GM12878 (cell line): ENCODE measurements around the gene ZPBP. TPM values are rescaled to one million over a fixed set of nuclear protein-coding genes. Genes with fewer than 3 reads are reported as not detected.
A peak's percentile ranks its signal among the peaks of the same experiment; 100 is the strongest.

Source experiments
- ATAC-seq: fragments of 200-7000 bp; cut with Tn5 transposase; 3 replicates; pipeline ENCODE4 v1.9.1; 2020; ENCODE audit warnings: mild to moderate bottlenecking, moderate library complexity
- BruUV-seq: library from RNA; stranded (reverse); fragments of 400-500 nt; replicated peaks from 2 replicates; lab custom pipeline; 2021; lab: Mats Ljungman, UMichigan
- CTCF ChIA-PET: fragments of 300-600 bp; sonication (Branson Sonifier 250); formaldehyde crosslinking; extraction: SDS; loops from one replicate; lab custom pipeline; 2021; ENCODE audit warnings: inconsistent platforms; lab: Yijun Ruan, JAX
- POLR2A ChIA-PET: fragments of 350-600 bp; formaldehyde crosslinking; extraction: SDS; loops from one replicate; lab custom pipeline; 2021; ENCODE audit warnings: inconsistent platforms; lab: Charles Lee
- RAD21 ChIA-PET: fragments of 300-600 bp; sonication (Branson Sonifier 250); formaldehyde crosslinking; loops from one replicate; lab custom pipeline; 2023; ENCODE audit warnings: antibody characterized with exemption; ENCODE audit not compliant: unreplicated experiment; lab: Charles Lee
- SMC1A ChIA-PET: fragments of 300-600 bp; sonication (Branson Sonifier 250); formaldehyde crosslinking; loops from one replicate; lab custom pipeline; 2023; ENCODE audit not compliant: unreplicated experiment, uncharacterized antibody; lab: Charles Lee
- DNase-seq: peaks from one replicate; pipeline ENCODE4 v3.0.0-alpha.2; 2011; ENCODE audit warnings: low read depth, low spot score
- FAIRE-seq: peaks from 3 replicates; lab custom pipeline; 2011; peaks lifted over from hg19 to GRCh38; lab: Jason Lieb, UNC
- H2AFZ ChIP-seq: 2 replicates; pipeline ENCODE4 v1.6.0; 2011; ENCODE audit warnings: low read depth, low read length, control low read depth; ENCODE audit not compliant: control insufficient read depth
- H3K27ac ChIP-seq: 2 replicates; pipeline ENCODE4 v1.5.1; 2011; ENCODE audit warnings: control low read depth; ENCODE audit not compliant: control insufficient read depth, insufficient read depth
- H3K27me3 ChIP-seq, 2 experiments: replicated peaks in 1 of 2; 2 replicates each; pipeline versions ENCODE4 v1.6.0 to v1.6.1; 2011; ENCODE audit warnings: low read length in 1 of 2; ENCODE audit not compliant: control insufficient read depth in 2 of 2, insufficient read depth in 2 of 2
- H3K36me3 ChIP-seq, 2 experiments: 2 replicates each; pipeline ENCODE4 v1.5.1; 2011; ENCODE audit warnings: low read length in 1 of 2; ENCODE audit not compliant: control insufficient read depth in 2 of 2, insufficient read depth in 2 of 2
- H3K4me1 ChIP-seq: 2 replicates; pipeline ENCODE4 v1.6.1; 2011; ENCODE audit warnings: mild to moderate bottlenecking, low read length, moderate library complexity, mixed read lengths; ENCODE audit not compliant: control insufficient read depth, insufficient read depth
- H3K4me2 ChIP-seq: 2 replicates; pipeline ENCODE4 v1.6.0; 2011; ENCODE audit warnings: control low read depth; ENCODE audit not compliant: control insufficient read depth, insufficient read depth
- H3K4me3 ChIP-seq: fragments of 200-600 bp; sonication (generic); 2 replicates; pipeline ENCODE4 v1.5.1; 2016
- H3K79me2 ChIP-seq: 2 replicates; pipeline ENCODE4 v1.6.0; 2011; ENCODE audit warnings: low read length; ENCODE audit not compliant: control insufficient read depth, insufficient read depth
- H3K9ac ChIP-seq: 2 replicates; pipeline ENCODE4 v1.8.0; 2011; ENCODE audit warnings: low read length, control low read depth, mixed read lengths; ENCODE audit not compliant: control insufficient read depth, insufficient read depth
- H3K9me3 ChIP-seq: replicated peaks from 3 replicates; pipeline ENCODE4 v1.5.1; 2011; ENCODE audit warnings: mild to moderate bottlenecking, low read length; ENCODE audit not compliant: control insufficient read depth, insufficient read depth
- H4K20me1 ChIP-seq: 2 replicates; pipeline ENCODE4 v1.6.0; 2011; ENCODE audit not compliant: control insufficient read depth, insufficient read depth
- BRCA1 ChIP-seq: IDR thresholded peaks from 2 replicates; pipeline ENCODE4 v1.6.1; 2011; ENCODE audit warnings: low read depth, low read length, improper control_type of control experiment
- CBFB ChIP-seq: IDR thresholded peaks from 2 replicates; pipeline ENCODE4 v1.6.1; 2016; ENCODE audit warnings: antibody characterized with exemption, low read depth
- EZH2 ChIP-seq: IDR thresholded peaks from 2 replicates; pipeline ENCODE4 v1.6.1; 2012; ENCODE audit warnings: low read depth, mild to moderate bottlenecking, control low read depth, inconsistent platforms, low read length, borderline replicate concordance; ENCODE audit not compliant: control insufficient read depth
- GABPA ChIP-seq: IDR thresholded peaks from 2 replicates; pipeline ENCODE4 v1.6.1; 2014; ENCODE audit warnings: antibody characterized with exemption, low read depth, mild to moderate bottlenecking, inconsistent platforms
- NBN ChIP-seq: fragments of 450-650 bp; IDR thresholded peaks from 2 replicates; pipeline ENCODE4 v1.6.1; 2016
- RFX5 ChIP-seq: IDR thresholded peaks from 2 replicates; pipeline ENCODE4 v1.6.1; 2011; ENCODE audit warnings: low read depth, low read length, improper control_type of control experiment
- ZNF622 ChIP-seq: fragments of 450-650 bp; IDR thresholded peaks from 2 replicates; pipeline ENCODE4 v1.6.1; 2017; ENCODE audit warnings: mild to moderate bottlenecking, inconsistent platforms
- WGBS: methylation state at CpG from one replicate; pipeline ENCODE4 v1.1.6; 2016; ENCODE audit warnings: low lambda C conversion rate; ENCODE audit not compliant: insufficient replicate concordance, insufficient coverage; ENCODE audit errors: missing lambda C conversion rate; 5-methylcytosine and 5-hydroxymethylcytosine counted together
- in situ Hi-C: fragments of 300-500 bp; cut with MboI; formaldehyde crosslinking; loops from 9 replicates; pipeline ENCODE4 v1.14.3; 2018; ENCODE audit warnings: mixed read lengths
- intact Hi-C: fragments of 100-400 bp; cut with micrococcal nuclease; formaldehyde crosslinking; loops from one replicate; pipeline ENCODE4 v1.14.2; 2022; ENCODE audit not compliant: unreplicated experiment
- polyA plus RNA-seq, 11 experiments: library from polyadenylated mRNA; depleted of rRNA in 4 of 11; unstranded in 6 of 11; stranded (reverse) in 5 of 11; fragments of >200 nt; fragmentation: Nextera tagmentation in 4 of 11; fragmentation: Illumina TruSeq in 1 of 11; extraction: Ambion mirVana in 4 of 11; extraction: Trizol in 1 of 11; gene quantifications; 1 replicate in 1 of 11; 2 replicates in 10 of 11; pipeline versions ENCODE4 v1.2.1 to v1.2.3, GENCODE V29; 2011 to 2016; ENCODE audit warnings: inconsistent platforms in 2 of 11, missing spikeins in 2 of 11, low read depth in 1 of 11
- total RNA-seq, 4 experiments: library from RNA; depleted of rRNA in 3 of 4; stranded (reverse); fragments of >200 nt in 3 of 4; fragmentation: Illumina TruSeq in 1 of 4; extraction: Trizol in 1 of 4; gene quantifications; 2 replicates each; pipeline versions ENCODE4 v1.2.1 to v1.2.3, GENCODE V29; 2013 to 2021
- TF ChIP-seq, protein P1 (sequence below): IDR thresholded peaks from 2 replicates; pipeline ENCODE4 v1.6.1; 2012; ENCODE audit warnings: low read depth, low read length, improper control_type of control experiment
- TF ChIP-seq, protein P2 (sequence below): IDR thresholded peaks from 2 replicates; pipeline ENCODE4 v1.6.1; 2012; ENCODE audit warnings: low read length, inconsistent platforms
- TF ChIP-seq, protein P3 (sequence below): fragments of 450-650 bp; IDR thresholded peaks from 2 replicates; pipeline ENCODE4 v1.6.1; 2014; ENCODE audit warnings: mild to moderate bottlenecking
- TF ChIP-seq, protein P4 (sequence below): fragments of 450-650 bp; IDR thresholded peaks from 2 replicates; pipeline ENCODE4 v1.6.1; 2016; ENCODE audit warnings: mild to moderate bottlenecking
- TF ChIP-seq, protein P5 (sequence below): fragments of 450-650 bp; IDR thresholded peaks from 2 replicates; pipeline ENCODE4 v1.6.1; 2016; ENCODE audit warnings: mild to moderate bottlenecking

Gene ZPBP
- total and polyA plus RNA-seq, 10 of the 15 experiments (the other 5 are each of a cell fraction or from before 2014, with no cell fraction given), result not detected

DNA sequence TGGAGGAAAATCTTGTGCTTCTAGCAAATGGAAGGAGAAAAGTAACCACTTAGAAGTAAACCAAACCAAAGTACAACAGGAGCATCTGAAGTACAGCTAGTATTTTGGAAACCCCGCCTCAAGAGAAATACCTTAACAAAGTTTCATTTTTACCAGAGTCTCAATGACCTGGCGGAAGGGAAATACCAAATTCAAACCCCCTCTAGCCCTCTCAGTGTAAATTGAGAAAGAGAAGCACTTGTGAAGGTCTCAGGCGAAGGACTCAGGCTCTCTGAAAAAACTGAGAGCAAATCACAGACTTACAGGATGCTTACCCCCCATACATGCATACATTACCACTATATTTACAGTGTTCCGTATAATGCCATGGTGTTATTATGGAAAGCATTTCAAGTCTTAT, 70.1 kb downstream of the ZPBP start:
- in situ Hi-C loops, result no loop called here
- intact Hi-C loops, result no loop called here
- Histone ChIP-seq H3K27me3 (no peaks in the 10 kb centered on the region), H3K4me2 (no peak overlapping the region), H3K27ac (no peak overlapping the region), H3K9me3 (no peaks in the 10 kb centered on the region), H3K4me1 (no peaks in the 10 kb centered on the region), H3K9ac (no peak overlapping the region), H3K79me2 (no peaks in the 10 kb centered on the region), H4K20me1 (no peaks in the 10 kb centered on the region), H3K4me3 (no peak overlapping the region), H2AFZ (no peak overlapping the region), H3K36me3 (no peaks in the 10 kb centered on the region)
- POLR2A ChIA-PET, result no interaction called here
- FAIRE-seq (no peak), ATAC-seq (peak; percentile 71), DNase-seq (no peak)
- SMC1A ChIA-PET, result interaction anchor here (0.9 kb wide), 1 partner anchor 9 kb away, joined by 4 read pairs; no protein-coding TSS in a partner anchor
- TF ChIP-seq NBN (no peak), GABPA (no peak), RFX5 (no peak), BRCA1 (no peak), CBFB (no peak), EZH2 (no peak), ZNF622 (no peak)
- TF ChIP-seq, protein P1, sequence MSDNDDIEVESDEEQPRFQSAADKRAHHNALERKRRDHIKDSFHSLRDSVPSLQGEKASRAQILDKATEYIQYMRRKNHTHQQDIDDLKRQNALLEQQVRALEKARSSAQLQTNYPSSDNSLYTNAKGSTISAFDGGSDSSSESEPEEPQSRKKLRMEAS, result no peak
- TF ChIP-seq, protein P2, sequence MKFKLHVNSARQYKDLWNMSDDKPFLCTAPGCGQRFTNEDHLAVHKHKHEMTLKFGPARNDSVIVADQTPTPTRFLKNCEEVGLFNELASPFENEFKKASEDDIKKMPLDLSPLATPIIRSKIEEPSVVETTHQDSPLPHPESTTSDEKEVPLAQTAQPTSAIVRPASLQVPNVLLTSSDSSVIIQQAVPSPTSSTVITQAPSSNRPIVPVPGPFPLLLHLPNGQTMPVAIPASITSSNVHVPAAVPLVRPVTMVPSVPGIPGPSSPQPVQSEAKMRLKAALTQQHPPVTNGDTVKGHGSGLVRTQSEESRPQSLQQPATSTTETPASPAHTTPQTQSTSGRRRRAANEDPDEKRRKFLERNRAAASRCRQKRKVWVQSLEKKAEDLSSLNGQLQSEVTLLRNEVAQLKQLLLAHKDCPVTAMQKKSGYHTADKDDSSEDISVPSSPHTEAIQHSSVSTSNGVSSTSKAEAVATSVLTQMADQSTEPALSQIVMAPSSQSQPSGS, result no peak
- TF ChIP-seq, protein P3, sequence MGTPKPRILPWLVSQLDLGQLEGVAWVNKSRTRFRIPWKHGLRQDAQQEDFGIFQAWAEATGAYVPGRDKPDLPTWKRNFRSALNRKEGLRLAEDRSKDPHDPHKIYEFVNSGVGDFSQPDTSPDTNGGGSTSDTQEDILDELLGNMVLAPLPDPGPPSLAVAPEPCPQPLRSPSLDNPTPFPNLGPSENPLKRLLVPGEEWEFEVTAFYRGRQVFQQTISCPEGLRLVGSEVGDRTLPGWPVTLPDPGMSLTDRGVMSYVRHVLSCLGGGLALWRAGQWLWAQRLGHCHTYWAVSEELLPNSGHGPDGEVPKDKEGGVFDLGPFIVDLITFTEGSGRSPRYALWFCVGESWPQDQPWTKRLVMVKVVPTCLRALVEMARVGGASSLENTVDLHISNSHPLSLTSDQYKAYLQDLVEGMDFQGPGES, result no peak
- TF ChIP-seq, protein P4, sequence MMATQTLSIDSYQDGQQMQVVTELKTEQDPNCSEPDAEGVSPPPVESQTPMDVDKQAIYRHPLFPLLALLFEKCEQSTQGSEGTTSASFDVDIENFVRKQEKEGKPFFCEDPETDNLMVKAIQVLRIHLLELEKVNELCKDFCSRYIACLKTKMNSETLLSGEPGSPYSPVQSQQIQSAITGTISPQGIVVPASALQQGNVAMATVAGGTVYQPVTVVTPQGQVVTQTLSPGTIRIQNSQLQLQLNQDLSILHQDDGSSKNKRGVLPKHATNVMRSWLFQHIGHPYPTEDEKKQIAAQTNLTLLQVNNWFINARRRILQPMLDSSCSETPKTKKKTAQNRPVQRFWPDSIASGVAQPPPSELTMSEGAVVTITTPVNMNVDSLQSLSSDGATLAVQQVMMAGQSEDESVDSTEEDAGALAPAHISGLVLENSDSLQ, result no peak
- TF ChIP-seq, protein P5, sequence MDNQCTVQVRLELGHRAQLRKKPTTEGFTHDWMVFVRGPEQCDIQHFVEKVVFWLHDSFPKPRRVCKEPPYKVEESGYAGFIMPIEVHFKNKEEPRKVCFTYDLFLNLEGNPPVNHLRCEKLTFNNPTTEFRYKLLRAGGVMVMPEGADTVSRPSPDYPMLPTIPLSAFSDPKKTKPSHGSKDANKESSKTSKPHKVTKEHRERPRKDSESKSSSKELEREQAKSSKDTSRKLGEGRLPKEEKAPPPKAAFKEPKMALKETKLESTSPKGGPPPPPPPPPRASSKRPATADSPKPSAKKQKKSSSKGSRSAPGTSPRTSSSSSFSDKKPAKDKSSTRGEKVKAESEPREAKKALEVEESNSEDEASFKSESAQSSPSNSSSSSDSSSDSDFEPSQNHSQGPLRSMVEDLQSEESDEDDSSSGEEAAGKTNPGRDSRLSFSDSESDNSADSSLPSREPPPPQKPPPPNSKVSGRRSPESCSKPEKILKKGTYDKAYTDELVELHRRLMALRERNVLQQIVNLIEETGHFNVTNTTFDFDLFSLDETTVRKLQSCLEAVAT, result no peak
- 22% methylated on average over 4 of the region's 4 CpGs for WGBS
- RAD21 ChIA-PET, result no interaction called here
- CTCF ChIA-PET, result no interaction called here
- BruUV-seq, result no TSS peak
